HepG2 (cell line): Measurements from ENCODE around the gene RIMBP2.

ENCODE experiments used
- CREB1 ChIP-seq, 2 experiments: fragments of 450-650 bp in 1 of 2; IDR thresholded peaks; 2 replicates each; pipeline ENCODE4 v1.6.1; 2016 to 2017; ENCODE audit warnings: control low read depth in 1 of 2, mild to moderate bottlenecking in 1 of 2, missing compliant biosample characterization in 1 of 2, missing genetic modification characterization in 1 of 2
- HOXA7 ChIP-seq: sonication (generic); formaldehyde crosslinking; IDR thresholded peaks from 2 replicates; pipeline ENCODE4 v1.8.1; 2022; ENCODE audit warnings: mild to moderate bottlenecking, missing genetic modification reagents, moderate library complexity
- ZNF567 ChIP-seq: sonication (generic); formaldehyde crosslinking; IDR thresholded peaks from 2 replicates; pipeline ENCODE4 v1.8.1; 2023; ENCODE audit warnings: mild to moderate bottlenecking, missing genetic modification reagents, borderline replicate concordance

DNA sequence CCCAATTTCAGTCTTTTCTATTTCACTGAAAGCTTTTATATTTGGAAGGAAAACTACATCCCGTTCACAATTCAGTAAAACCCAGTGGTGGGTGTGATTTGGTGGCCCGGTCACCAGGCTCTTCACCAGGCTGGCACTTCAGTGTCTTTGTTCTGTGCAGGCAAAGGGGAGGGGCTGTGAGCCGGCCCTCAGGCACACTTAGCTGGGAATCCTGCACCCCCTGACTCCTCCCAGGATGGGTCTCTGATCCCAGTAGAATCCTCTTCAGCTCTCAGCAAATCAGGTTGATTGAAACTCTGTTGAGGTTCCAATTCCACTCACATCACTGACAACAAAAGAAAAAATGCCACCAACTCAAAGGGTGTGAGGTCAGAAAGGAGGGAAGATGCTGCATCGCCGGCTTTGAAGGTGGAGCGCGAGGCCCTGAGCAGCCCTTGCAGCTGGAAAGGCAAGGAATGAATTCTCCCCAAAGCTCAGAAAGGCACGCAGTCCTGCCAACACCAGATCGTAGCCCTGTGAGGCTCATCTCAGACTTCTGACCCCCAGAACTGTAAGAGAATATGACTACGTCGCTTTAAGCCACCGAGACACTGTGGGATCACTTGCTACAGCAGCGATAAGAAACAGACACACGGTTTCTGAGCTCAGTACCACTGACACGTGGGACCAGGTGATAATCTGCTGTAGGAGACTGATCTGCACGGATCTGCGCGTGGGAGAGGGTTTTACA, 211.8 kb downstream of the RIMBP2 start:
- no peak for TF ChIP-seq HOXA7
- no peak for TF ChIP-seq ZNF567 (CRISPR knock-in tag)
- no peak for TF ChIP-seq CREB1 (IDR thresholded peaks at IDR 0.05)
- TF ChIP-seq CREB1 (CRISPR knock-in tag; IDR thresholded peaks at IDR 0.05) = no peak
